Measurements from ENCODE around the gene PRSS27. TPM values are rescaled to one million over a fixed set of nuclear protein-coding genes. Genes with fewer than 3 reads are reported as not detected.

Gene PRSS27
- total RNA-seq, result 1 to 10 TPM in 1 of 9 donors, under 1 TPM in 5, not detected in 3; 0.19 to 1.3 (median 0.53) TPM
- under 1 TPM; 0.25 to 0.38 TPM for polyA plus RNA-seq
- long read RNA-seq, donor 1, result 0 reads
- long read RNA-seq, donor 2, result 0 reads
- long read RNA-seq, donor 3, partial matches to known transcripts, result 0 of 1 reads
- long read RNA-seq, donor 3, other reads (novel, unspliced or antisense), result 0 of 1 reads

GRCh38 chr16:2720064-2720457 is at the start of gene PRSS27:
TSS of gene PRSS27 (minus strand) at chr16:2720224. CDS start at chr16:2720160, 64 bp downstream.
- Histone ChIP-seq H3K36me3 (no peaks in the 10 kb centered on the region), H3K27ac (peak within 1 kb of the TSS in 11 of 12 donors; percentile 22 to 85 (median 74)), H3K27me3 (peaks cover 0 to 5% (median 0%) of the 10 kb centered on the region in 9 donors), H3K4me1 (peaks cover 0 to 36% (median 16%) of the 10 kb centered on the region in 12 donors), H3K9me3 (no peaks in the 10 kb centered on the region), H3K4me3 (peak within 1 kb of the TSS; percentile 48 to 90 (median 66))
- no peak for DNase-seq
- ATAC-seq, result no peak
- intact Hi-C loops (cut with DNase I), result loop anchor here in 2 of 10 donors (2.0 to 5.0 kb wide), 3 partner anchors 37 to 57 kb away; partner anchors contain the start of genes KCTD5 (in 2 of the 2) and ELOB (in 1 of the 2)
- WGBS, 4 donors, result 87 to 89% (median 88%) methylated on average over 17 to 26 of the region's 26 CpGs
- TF ChIP-seq POLR2A (IDR thresholded peaks at IDR 0.05), result no peak
- TF ChIP-seq CTCF (IDR thresholded peaks at IDR 0.05), result no peak

GRCh38 chr16:2769675-2770056 is 49.6 kb upstream of the PRSS27 start:
- Histone ChIP-seq H3K4me1 (peaks cover 0 to 35% (median 8%) of the 10 kb centered on the region in 12 donors), H3K36me3 (peaks cover 2 to 100% (median 98%) of the 10 kb centered on the region in 9 donors), H3K27ac (no peak overlapping the region), H3K9me3 (no peaks in the 10 kb centered on the region), H3K27me3 (no peaks in the 10 kb centered on the region), H3K4me3 (no peak overlapping the region)
- peak in 2 of 5 donors; percentile 25 to 41 for DNase-seq
- intact Hi-C loops (cut with DNase I), result loop anchor here in 1 of 10 donors (2.0 to 10.0 kb wide), 2 partner anchors 15 to 145 kb away; partner anchors contain the start of gene FLYWCH1
- TF ChIP-seq CTCF (IDR thresholded peaks at IDR 0.05), result no peak
- TF ChIP-seq POLR2A (IDR thresholded peaks at IDR 0.05), result no peak
- WGBS, 4 donors, result 73 to 76% (median 75%) methylated on average over 14 of the region's 14 CpGs
- peak in 2 of 4 donors; percentile 7 to 29 for ATAC-seq

GRCh38 chr16:2769100-2769529 is 49.1 kb upstream of the PRSS27 start:
- DNase-seq (peak in 1 of 5 donors; percentile 42), ATAC-seq (no peak)
- Histone ChIP-seq H3K36me3 (peaks cover 2 to 100% (median 99%) of the 10 kb centered on the region in 9 donors), H3K27me3 (no peaks in the 10 kb centered on the region), H3K27ac (peak overlapping the region in 1 of 12 donors; percentile 6), H3K9me3 (no peaks in the 10 kb centered on the region), H3K4me1 (peaks cover 0 to 32% (median 8%) of the 10 kb centered on the region in 12 donors), H3K4me3 (no peak overlapping the region)
- intact Hi-C loops (cut with DNase I), result loop anchor here in 1 of 10 donors (2.0 kb wide), 1 partner anchor 14 kb away; no protein-coding TSS in a partner anchor
- WGBS, 4 donors, result 83 to 87% (median 84%) methylated on average over 11 of the region's 11 CpGs
- no peak for TF ChIP-seq POLR2A (IDR thresholded peaks at IDR 0.05)
- TF ChIP-seq CTCF (IDR thresholded peaks at IDR 0.05), result no peak

GRCh38 chr16:2768403-2769089 is 48.5 kb upstream of the PRSS27 start:
- no peaks in the 10 kb centered on the region for H3K27me3 ChIP-seq
- peak in 1 of 5 donors; percentile 54 for DNase-seq
- intact Hi-C loops (cut with DNase I), result loop anchor here in 1 of 10 donors (2.0 kb wide), 1 partner anchor 14 kb away; no protein-coding TSS in a partner anchor
- no peak overlapping the region for H3K4me3 ChIP-seq
- H3K9me3 ChIP-seq, result no peaks in the 10 kb centered on the region
- H3K4me1 ChIP-seq, result peaks cover 0 to 32% (median 8%) of the 10 kb centered on the region in 12 donors
- ATAC-seq, result no peak
- 66 to 83% (median 78%) methylated on average over 16 to 17 of the region's 17 CpGs for WGBS, 4 donors
- H3K27ac ChIP-seq, result no peak overlapping the region
- no peak for TF ChIP-seq POLR2A (IDR thresholded peaks at IDR 0.05)
- no peak for TF ChIP-seq CTCF (IDR thresholded peaks at IDR 0.05)
- peaks cover 2 to 100% (median 99%) of the 10 kb centered on the region in 9 donors for H3K36me3 ChIP-seq
